GM19463 (cell line): Measurements from ENCODE around the gene B3GNT7.
"Not testable (repeated sequence)": the region's sequence is repeated elsewhere in the genome, so short reads cannot be mapped to it uniquely, and the experiment has no call there.

ENCODE experiments used
- ATAC-seq: cut with Tn5 transposase; IDR thresholded peaks from one replicate; pipeline ENCODE4 v1.9.1; 2021; ENCODE audit warnings: mild to moderate bottlenecking, moderate library complexity; ENCODE audit not compliant: unreplicated experiment

B3GNT7 gene

GRCh38 chr2:231399853-231400680 is 4.6 kb downstream of the B3GNT7 start:
- no peak for ATAC-seq

- ATAC-seq: not testable (repeated sequence)
Measured at GRCh38 chr2:231400681-231401080, 5.2 kb downstream of the B3GNT7 start.

GRCh38 chr2:231401101-231401500 is 5.6 kb downstream of the B3GNT7 start:
- ATAC-seq: not testable (repeated sequence)

- ATAC-seq: not testable (repeated sequence)
Measured at GRCh38 chr2:231403421-231404182, 8.1 kb downstream of the B3GNT7 start.

- ATAC-seq: not testable (repeated sequence)
Measured at GRCh38 chr2:231404183-231404578, 8.7 kb downstream of the B3GNT7 start.

GRCh38 chr2:231405601-231406367 is 10.3 kb downstream of the B3GNT7 start:
- not testable (repeated sequence) for ATAC-seq

GRCh38 chr2:231407686-231408085 is 12.2 kb downstream of the B3GNT7 start:
- not testable (repeated sequence) for ATAC-seq

GRCh38 chr2:231408304-231408703 is 12.8 kb downstream of the B3GNT7 start:
- ATAC-seq: not testable (repeated sequence)

- no peak for ATAC-seq
Measured at GRCh38 chr2:231409776-231410175, 14.3 kb downstream of the B3GNT7 start.

GRCh38 chr2:231410293-231411004 is 14.9 kb downstream of the B3GNT7 start:
- no peak for ATAC-seq

GRCh38 chr2:231411237-231411636 is 15.7 kb downstream of the B3GNT7 start:
- ATAC-seq: no peak

GRCh38 chr2:231411831-231412617 is 16.5 kb downstream of the B3GNT7 start:
- peak; percentile 99 for ATAC-seq

GRCh38 chr2:231412618-231412963 is 17.1 kb downstream of the B3GNT7 start:
- no peak for ATAC-seq

- no peak for ATAC-seq
Measured at GRCh38 chr2:231413456-231413855, 17.9 kb downstream of the B3GNT7 start.

- no peak for ATAC-seq
Measured at GRCh38 chr2:231413921-231414476, 18.5 kb downstream of the B3GNT7 start.

GRCh38 chr2:231415029-231415428 is 19.5 kb downstream of the B3GNT7 start:
- ATAC-seq: no peak

- ATAC-seq: no peak
Measured at GRCh38 chr2:231418820-231419640, 23.5 kb downstream of the B3GNT7 start.

GRCh38 chr2:231421051-231421580 is 25.6 kb downstream of the B3GNT7 start:
- no peak for ATAC-seq
